Measurements from ENCODE around the gene AOC3. TPM values are rescaled to one million over a fixed set of nuclear protein-coding genes. Genes with fewer than 3 reads are reported as not detected.

AOC3 gene
- total RNA-seq, 2 donors from 2014 or later = 20.7 to 57.7 TPM

GRCh38 chr17:42832213-42832933 is 18.6 kb upstream of the AOC3 start:
- peak overlapping the region; percentile 90 to 94 for H3K4me3 ChIP-seq
- TF ChIP-seq, protein P1, sequence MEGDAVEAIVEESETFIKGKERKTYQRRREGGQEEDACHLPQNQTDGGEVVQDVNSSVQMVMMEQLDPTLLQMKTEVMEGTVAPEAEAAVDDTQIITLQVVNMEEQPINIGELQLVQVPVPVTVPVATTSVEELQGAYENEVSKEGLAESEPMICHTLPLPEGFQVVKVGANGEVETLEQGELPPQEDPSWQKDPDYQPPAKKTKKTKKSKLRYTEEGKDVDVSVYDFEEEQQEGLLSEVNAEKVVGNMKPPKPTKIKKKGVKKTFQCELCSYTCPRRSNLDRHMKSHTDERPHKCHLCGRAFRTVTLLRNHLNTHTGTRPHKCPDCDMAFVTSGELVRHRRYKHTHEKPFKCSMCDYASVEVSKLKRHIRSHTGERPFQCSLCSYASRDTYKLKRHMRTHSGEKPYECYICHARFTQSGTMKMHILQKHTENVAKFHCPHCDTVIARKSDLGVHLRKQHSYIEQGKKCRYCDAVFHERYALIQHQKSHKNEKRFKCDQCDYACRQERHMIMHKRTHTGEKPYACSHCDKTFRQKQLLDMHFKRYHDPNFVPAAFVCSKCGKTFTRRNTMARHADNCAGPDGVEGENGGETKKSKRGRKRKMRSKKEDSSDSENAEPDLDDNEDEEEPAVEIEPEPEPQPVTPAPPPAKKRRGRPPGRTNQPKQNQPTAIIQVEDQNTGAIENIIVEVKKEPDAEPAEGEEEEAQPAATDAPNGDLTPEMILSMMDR (IDR thresholded peaks at IDR 0.05) = no peak
- no peak for TF ChIP-seq POLR2AphosphoS5 (IDR thresholded peaks at IDR 0.05)
- TF ChIP-seq POLR2A (IDR thresholded peaks at IDR 0.05) = no peak
- no peaks in the 10 kb centered on the region for H3K9me3 ChIP-seq
- no peak for DNase-seq (ENCODE audit: low spot score)
- H3K4me1 ChIP-seq (replicated peaks) = no peaks in the 10 kb centered on the region
- 51% methylated on average over 9 of the region's 9 CpGs for WGBS
- H3K36me3 ChIP-seq = peaks cover 0 to 5% of the 10 kb centered on the region in 2 donors
- intact Hi-C loops (cut with DNase I) = loop anchor here (10.0 kb wide), 1 partner anchor 502 kb away; no protein-coding TSS in a partner anchor
- H3K27me3 ChIP-seq (replicated peaks; ENCODE audit: insufficient read depth) = no peaks in the 10 kb centered on the region
- H3K27ac ChIP-seq = peak overlapping the region; percentile 81

- intact Hi-C loops (cut with DNase I) = loop anchor here (10.0 kb wide), 1 partner anchor 502 kb away; no protein-coding TSS in a partner anchor
- WGBS = under 1% methylated on average over 59 of the region's 71 CpGs
- peaks cover 5 to 7% of the 10 kb centered on the region in 2 donors for H3K36me3 ChIP-seq
- TF ChIP-seq, protein P1 (IDR thresholded peaks at IDR 0.05) = peak in 2 of 4 experiments; percentile 8 to 20
- TF ChIP-seq POLR2AphosphoS5 (IDR thresholded peaks at IDR 0.05) (peak; percentile 97), POLR2A (IDR thresholded peaks at IDR 0.05) (peak; percentile 75)
- H3K27me3 ChIP-seq (replicated peaks; ENCODE audit: insufficient read depth) = no peaks in the 10 kb centered on the region
- H3K4me1 ChIP-seq (replicated peaks) = no peaks in the 10 kb centered on the region
- H3K9me3 ChIP-seq = no peaks in the 10 kb centered on the region
- DNase-seq (ENCODE audit: low spot score) = peak; percentile 88
- H3K4me3 ChIP-seq = peak within 1 kb of the TSS; percentile 90 to 94
- peak within 1 kb of the TSS; percentile 81 for H3K27ac ChIP-seq
These were observed 17.8 kb upstream of the AOC3 start, which contains the start of gene PSME3 for GRCh38 chr17:42832934-42833766. Gene PSME3 (plus strand): TSS chr17:42833397. CDS start chr17:42833632, 235 bp downstream.

DNA sequence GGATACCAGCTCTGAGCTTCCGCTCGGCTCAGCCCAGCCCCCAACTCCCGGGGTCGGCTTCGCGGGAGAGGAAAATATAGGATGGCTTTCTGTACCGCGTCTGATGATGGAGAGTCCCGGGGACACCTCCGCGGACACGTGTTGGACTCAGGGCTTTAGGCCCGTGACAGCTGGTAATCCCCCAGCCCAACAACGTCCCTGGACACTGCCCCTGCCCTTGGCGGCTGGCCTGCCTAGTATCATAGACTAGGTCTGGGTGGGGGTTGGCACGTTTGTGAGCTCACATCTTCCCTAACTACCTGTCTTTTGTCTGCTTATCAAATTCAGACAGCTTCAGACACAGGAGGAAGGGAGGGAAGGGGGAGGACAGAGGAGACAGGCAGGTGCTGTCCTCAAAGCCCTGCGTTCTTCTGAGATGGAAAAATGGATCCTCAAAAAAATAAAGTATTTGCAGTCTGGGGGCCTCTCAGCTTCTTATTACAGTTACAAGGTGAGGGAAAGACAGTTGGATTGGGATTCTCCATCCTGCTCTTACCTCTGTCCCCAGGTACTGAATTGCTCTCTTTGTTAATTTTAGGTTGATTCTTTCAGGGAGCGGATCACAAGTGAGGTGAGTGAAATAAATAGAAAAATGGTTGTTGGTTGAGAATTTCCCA is 17.1 kb upstream of the AOC3 start:
- intact Hi-C loops (cut with DNase I) = loop anchor here (10.0 kb wide), 1 partner anchor 501 kb away; no protein-coding TSS in a partner anchor
- Histone ChIP-seq H3K27me3 (replicated peaks; ENCODE audit: insufficient read depth) (no peaks in the 10 kb centered on the region), H3K4me3 (peak overlapping the region; percentile 90 to 94)

GRCh38 chr17:42835732-42836131 is 15.3 kb upstream of the AOC3 start:
- DNase-seq (ENCODE audit: low spot score) = no peak
- Histone ChIP-seq H3K9me3 (no peaks in the 10 kb centered on the region), H3K27ac (no peak overlapping the region), H3K4me1 (replicated peaks) (no peaks in the 10 kb centered on the region), H3K27me3 (replicated peaks; ENCODE audit: insufficient read depth) (no peaks in the 10 kb centered on the region), H3K4me3 (no peak overlapping the region), H3K36me3 (peaks cover 5 to 23% of the 10 kb centered on the region in 2 donors)
- intact Hi-C loops (cut with DNase I) = loop anchor here (10.0 kb wide), 1 partner anchor 499 kb away; no protein-coding TSS in a partner anchor
- TF ChIP-seq POLR2AphosphoS5 (IDR thresholded peaks at IDR 0.05) (no peak), POLR2A (IDR thresholded peaks at IDR 0.05) (no peak)
- TF ChIP-seq, protein P1 (IDR thresholded peaks at IDR 0.05) = no peak
- WGBS = 96% methylated on average over 6 of the region's 6 CpGs

More for the DNA sequence above, 17.1 kb upstream of the AOC3 start:
- WGBS = 7% methylated on average over 18 of the region's 18 CpGs
- DNase-seq (ENCODE audit: low spot score) = no peak
- H3K9me3 ChIP-seq = no peaks in the 10 kb centered on the region
- TF ChIP-seq, protein P1 (IDR thresholded peaks at IDR 0.05) = no peak
- no peak for TF ChIP-seq POLR2AphosphoS5 (IDR thresholded peaks at IDR 0.05)
- no peak for TF ChIP-seq POLR2A (IDR thresholded peaks at IDR 0.05)
- peak overlapping the region; percentile 81 for H3K27ac ChIP-seq
- H3K4me1 ChIP-seq (replicated peaks) = no peaks in the 10 kb centered on the region
- H3K36me3 ChIP-seq = peaks cover 5 to 14% of the 10 kb centered on the region in 2 donors
